Activated naive CD8-positive, alpha-beta T cell treated with anti-CD3 and anti-CD28 coated beads, Interleukin-2, amount 10 ng/mL, durations not matched to agents 7 days and 5 days (primary cell): Measurements from ENCODE around the gene KLC4. TPM values are rescaled to one million over a fixed set of nuclear protein-coding genes. Genes with fewer than 3 reads are reported as not detected.
"Not testable (repeated sequence)": the region's sequence is repeated elsewhere in the genome, so short reads cannot be mapped to it uniquely, and the experiment has no call there.

ENCODE experiments used
- ATAC-seq: fragments of 150-1000 bp; cut with Tn5 transposase; one replicate; pipeline ENCODE4 v1.10.0; 2021; ENCODE audit warnings: low read depth, moderate library complexity
- POLR2A ChIA-PET: fragments of 350-600 bp; sonication (Branson Sonifier 250); formaldehyde crosslinking; loops from one replicate; lab custom pipeline; 2021; ENCODE audit warnings: antibody characterized with exemption; lab: Charles Lee
- DNase-seq: peaks from one replicate; pipeline ENCODE4 v3.0.0; 2021
- H3K27ac Mint-ChIP-seq: one replicate; pipeline ENCODE4 v1.8.0; 2022; ENCODE audit warnings: mild to moderate bottlenecking, mixed read lengths
- H3K27me3 Mint-ChIP-seq: one replicate; pipeline ENCODE4 v1.8.0; 2022; ENCODE audit warnings: mild to moderate bottlenecking, moderate library complexity, mixed read lengths
- H3K36me3 Mint-ChIP-seq: one replicate; pipeline ENCODE4 v1.8.0; 2021; ENCODE audit warnings: mild to moderate bottlenecking, mixed read lengths
- H3K4me1 Mint-ChIP-seq: one replicate; pipeline ENCODE4 v1.8.0; 2021; ENCODE audit warnings: mixed read lengths
- H3K4me3 Mint-ChIP-seq: one replicate; pipeline ENCODE4 v1.8.0; 2022; ENCODE audit warnings: mild to moderate bottlenecking, moderate library complexity, mixed read lengths
- H3K9me3 Mint-ChIP-seq: one replicate; pipeline ENCODE4 v1.8.0; 2021; ENCODE audit warnings: mixed read lengths
- total RNA-seq, 2 experiments: library from RNA; stranded (reverse); gene quantifications; one replicate each; pipeline ENCODE4 v1.2.3, GENCODE V29; 2021

KLC4 gene
- total RNA-seq, 2 experiments from 2014 or later, result 25.2 to 33.8 TPM

DNA sequence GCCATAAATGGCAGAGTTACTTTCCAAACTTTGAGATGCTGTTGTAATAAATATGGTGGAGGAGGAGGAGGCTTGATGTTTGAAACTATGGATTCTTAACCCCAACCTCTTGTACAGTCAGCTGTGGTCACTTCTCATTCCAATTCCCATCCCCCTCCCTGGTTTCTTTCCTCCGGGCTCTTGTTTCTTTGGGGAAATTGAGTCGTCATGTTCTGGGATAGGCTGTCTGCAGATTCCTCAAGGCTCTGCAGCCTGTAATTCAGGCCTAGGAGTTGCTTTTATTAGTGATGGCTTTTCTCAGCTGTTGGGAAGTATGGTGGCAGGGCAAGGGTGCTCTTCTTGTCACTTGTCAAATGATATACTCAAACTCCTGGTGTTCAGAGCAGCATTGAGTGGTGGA, 19.3 kb downstream of the KLC4 start:
- POLR2A ChIA-PET, result no interaction called here
- ATAC-seq (no peak), DNase-seq (no peak)
- Mint-ChIP-seq H3K4me1 (no peaks in the 10 kb centered on the region), H3K36me3 (no peaks in the 10 kb centered on the region), H3K27ac (no peak overlapping the region), H3K27me3 (peaks cover 43% of the 10 kb centered on the region), H3K4me3 (no peak overlapping the region), H3K9me3 (no peaks in the 10 kb centered on the region)

GRCh38 chr6:43081043-43081442, 21.6 kb downstream of the KLC4 start:
- Mint-ChIP-seq H3K27ac (no peak overlapping the region), H3K4me3 (no peak overlapping the region), H3K36me3 (no peaks in the 10 kb centered on the region), H3K4me1 (no peaks in the 10 kb centered on the region), H3K9me3 (no peaks in the 10 kb centered on the region), H3K27me3 (peaks cover 34% of the 10 kb centered on the region)
- ATAC-seq, result no peak
- POLR2A ChIA-PET, result no interaction called here
- DNase-seq, result no peak

GRCh38 chr6:43081922-43082321, 22.5 kb downstream of the KLC4 start:
- H3K4me3 Mint-ChIP-seq, H3K36me3 Mint-ChIP-seq, H3K4me1 Mint-ChIP-seq, DNase-seq, H3K27ac Mint-ChIP-seq, ATAC-seq, POLR2A ChIA-PET, H3K9me3 Mint-ChIP-seq: not testable (repeated sequence)
- peaks cover 30% of the 10 kb centered on the region for H3K27me3 Mint-ChIP-seq

DNA sequence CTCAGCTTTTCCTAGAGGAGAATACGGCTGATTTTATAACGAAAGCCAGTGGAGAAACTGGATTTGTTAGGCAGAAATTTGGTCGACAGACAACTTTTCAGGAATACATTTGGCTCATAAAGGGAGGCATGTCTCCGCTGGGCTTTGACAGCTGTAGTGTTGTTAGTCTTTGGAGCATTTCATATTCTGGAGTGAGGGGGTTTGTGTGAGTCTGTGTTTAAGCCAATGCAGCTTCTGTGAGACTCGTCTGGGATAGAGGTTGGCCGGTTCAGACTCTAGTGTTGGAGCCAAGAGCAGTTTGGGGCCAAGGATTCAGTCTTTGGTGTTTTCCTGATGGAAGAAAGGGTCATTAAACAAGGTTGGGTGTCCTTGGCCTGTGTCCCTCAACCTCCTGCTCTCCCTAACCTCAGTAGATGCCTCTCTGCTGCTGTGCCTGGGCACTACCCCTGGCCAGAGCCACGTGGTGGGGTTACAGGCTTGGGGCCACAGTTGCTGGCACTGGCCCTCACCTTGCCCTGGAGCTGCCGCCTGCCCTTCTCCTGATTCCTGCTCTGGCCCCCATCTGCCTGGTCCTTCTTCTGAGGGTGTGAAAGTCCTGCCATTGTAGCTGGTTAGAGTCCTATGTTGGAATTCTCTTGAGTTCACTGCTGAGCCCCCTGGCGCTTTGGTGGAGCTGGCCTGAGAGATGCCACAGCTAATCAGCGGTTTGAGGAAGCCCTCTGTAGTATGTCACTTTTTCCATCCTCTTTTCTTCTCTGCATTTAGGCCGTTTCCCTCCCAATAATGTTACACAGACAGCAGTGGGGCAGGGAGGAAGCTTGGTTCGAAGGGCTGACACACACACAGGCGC, 23.6 kb downstream of the KLC4 start:
- Mint-ChIP-seq H3K36me3 (no peaks in the 10 kb centered on the region), H3K4me1 (no peaks in the 10 kb centered on the region), H3K27me3 (peaks cover 23% of the 10 kb centered on the region), H3K4me3 (no peak overlapping the region), H3K27ac (no peak overlapping the region), H3K9me3 (no peaks in the 10 kb centered on the region)
- POLR2A ChIA-PET, result interaction anchor here (0.8 kb wide), 1 partner anchor 104 kb away, joined by 3 read pairs; the partner anchor contains the start of gene PEX6
- ATAC-seq (no peak), DNase-seq (no peak)

GRCh38 chr6:43086022-43086658, 26.7 kb downstream of the KLC4 start:
- no peak for ATAC-seq
- H3K4me3 Mint-ChIP-seq, result no peak overlapping the region

GRCh38 chr6:43088654-43089056, 29.2 kb downstream of the KLC4 start:
- Mint-ChIP-seq H3K9me3 (no peaks in the 10 kb centered on the region), H3K4me3 (no peak overlapping the region), H3K4me1 (peaks cover 10% of the 10 kb centered on the region), H3K27me3 (peaks cover 6% of the 10 kb centered on the region), H3K36me3 (no peaks in the 10 kb centered on the region), H3K27ac (no peak overlapping the region)
- POLR2A ChIA-PET, result no interaction called here
- no peak for ATAC-seq
- no peak for DNase-seq

More at GRCh38 chr6:43086022-43086658, 26.7 kb downstream of the KLC4 start:
- POLR2A ChIA-PET, result no interaction called here
- Mint-ChIP-seq H3K36me3 (no peaks in the 10 kb centered on the region), H3K27ac (no peak overlapping the region), H3K9me3 (no peaks in the 10 kb centered on the region), H3K4me1 (no peaks in the 10 kb centered on the region), H3K27me3 (peaks cover 11% of the 10 kb centered on the region)
- DNase-seq, result no peak

GRCh38 chr6:43089467-43089866, 30.0 kb downstream of the KLC4 start:
- Mint-ChIP-seq H3K36me3 (no peaks in the 10 kb centered on the region), H3K27me3 (peaks cover 6% of the 10 kb centered on the region), H3K27ac (no peak overlapping the region), H3K4me1 (peaks cover 14% of the 10 kb centered on the region), H3K9me3 (no peaks in the 10 kb centered on the region), H3K4me3 (no peak overlapping the region)
- POLR2A ChIA-PET, result no interaction called here
- ATAC-seq (no peak), DNase-seq (no peak)

- ATAC-seq, result no peak
- Mint-ChIP-seq H3K27ac (no peak overlapping the region), H3K27me3 (peaks cover 6% of the 10 kb centered on the region), H3K36me3 (no peaks in the 10 kb centered on the region), H3K4me3 (no peak overlapping the region), H3K9me3 (no peaks in the 10 kb centered on the region), H3K4me1 (peaks cover 14% of the 10 kb centered on the region)
- no peak for DNase-seq
- POLR2A ChIA-PET, result no interaction called here
Measured at GRCh38 chr6:43089874-43090558, 30.6 kb downstream of the KLC4 start.

- H3K4me1 Mint-ChIP-seq, result peaks cover 14% of the 10 kb centered on the region
- H3K36me3 Mint-ChIP-seq, result no peaks in the 10 kb centered on the region
- H3K9me3 Mint-ChIP-seq, result no peaks in the 10 kb centered on the region
- H3K27me3 Mint-ChIP-seq, result peaks cover 6% of the 10 kb centered on the region
- no peak overlapping the region for H3K4me3 Mint-ChIP-seq
- H3K27ac Mint-ChIP-seq, result no peak overlapping the region
- ATAC-seq (no peak), DNase-seq (no peak)
- POLR2A ChIA-PET, result interaction anchor here (0.6 kb wide), 1 partner anchor 267 kb away, joined by 3 read pairs; no protein-coding TSS in a partner anchor
Measured at GRCh38 chr6:43090559-43090956, 31.1 kb downstream of the KLC4 start.

- Mint-ChIP-seq H3K36me3 (no peaks in the 10 kb centered on the region), H3K9me3 (no peaks in the 10 kb centered on the region), H3K27me3 (peaks cover 6% of the 10 kb centered on the region), H3K27ac (no peak overlapping the region), H3K4me1 (peaks cover 15% of the 10 kb centered on the region), H3K4me3 (no peak overlapping the region)
- no peak for ATAC-seq
- POLR2A ChIA-PET, result interaction anchor here (0.6 kb wide), 1 partner anchor 267 kb away, joined by 3 read pairs; no protein-coding TSS in a partner anchor
- DNase-seq, result no peak
Measured at GRCh38 chr6:43091020-43091419, 31.6 kb downstream of the KLC4 start.

- Mint-ChIP-seq H3K9me3 (no peaks in the 10 kb centered on the region), H3K4me1 (peaks cover 15% of the 10 kb centered on the region), H3K27me3 (peaks cover 6% of the 10 kb centered on the region), H3K27ac (no peak overlapping the region), H3K4me3 (no peak overlapping the region), H3K36me3 (no peaks in the 10 kb centered on the region)
- ATAC-seq (no peak), DNase-seq (no peak)
- POLR2A ChIA-PET, result no interaction called here
Measured at GRCh38 chr6:43091436-43091991, 32.1 kb downstream of the KLC4 start.

DNA sequence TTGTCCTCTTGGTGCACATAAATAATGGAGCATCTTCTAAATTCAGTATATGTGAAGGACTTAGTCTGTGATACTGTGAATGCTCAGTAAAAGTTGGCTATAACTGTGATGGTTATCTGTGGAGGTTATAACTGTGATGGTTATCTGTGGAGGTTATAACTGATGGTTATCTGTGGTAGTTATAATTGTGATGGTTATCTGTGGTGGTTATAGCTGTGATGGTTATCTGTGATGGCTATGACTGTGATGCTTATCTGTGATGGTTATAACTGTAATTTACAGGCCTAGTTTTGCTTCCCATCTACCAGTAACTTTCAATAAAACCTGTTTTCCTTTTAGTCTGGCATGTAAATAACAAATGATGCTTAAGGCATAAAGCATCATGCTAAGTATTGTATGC, 33.2 kb downstream of the KLC4 start:
- POLR2A ChIA-PET, result no interaction called here
- Mint-ChIP-seq H3K9me3 (no peaks in the 10 kb centered on the region), H3K4me1 (peaks cover 15% of the 10 kb centered on the region), H3K4me3 (no peak overlapping the region), H3K27ac (no peak overlapping the region), H3K36me3 (no peaks in the 10 kb centered on the region), H3K27me3 (peaks cover 5% of the 10 kb centered on the region)
- ATAC-seq, result no peak
- no peak for DNase-seq
